ENCODE measurements around the gene LMLN. TPM values are rescaled to one million over a fixed set of nuclear protein-coding genes. Genes with fewer than 3 reads are reported as not detected.
"Not testable (repeated sequence)": the region's sequence is repeated elsewhere in the genome, so short reads cannot be mapped to it uniquely, and the experiment has no call there.

LMLN gene
- total and polyA plus RNA-seq, 2 donors from 2014 or later: 1.6 to 10.5 TPM

DNA sequence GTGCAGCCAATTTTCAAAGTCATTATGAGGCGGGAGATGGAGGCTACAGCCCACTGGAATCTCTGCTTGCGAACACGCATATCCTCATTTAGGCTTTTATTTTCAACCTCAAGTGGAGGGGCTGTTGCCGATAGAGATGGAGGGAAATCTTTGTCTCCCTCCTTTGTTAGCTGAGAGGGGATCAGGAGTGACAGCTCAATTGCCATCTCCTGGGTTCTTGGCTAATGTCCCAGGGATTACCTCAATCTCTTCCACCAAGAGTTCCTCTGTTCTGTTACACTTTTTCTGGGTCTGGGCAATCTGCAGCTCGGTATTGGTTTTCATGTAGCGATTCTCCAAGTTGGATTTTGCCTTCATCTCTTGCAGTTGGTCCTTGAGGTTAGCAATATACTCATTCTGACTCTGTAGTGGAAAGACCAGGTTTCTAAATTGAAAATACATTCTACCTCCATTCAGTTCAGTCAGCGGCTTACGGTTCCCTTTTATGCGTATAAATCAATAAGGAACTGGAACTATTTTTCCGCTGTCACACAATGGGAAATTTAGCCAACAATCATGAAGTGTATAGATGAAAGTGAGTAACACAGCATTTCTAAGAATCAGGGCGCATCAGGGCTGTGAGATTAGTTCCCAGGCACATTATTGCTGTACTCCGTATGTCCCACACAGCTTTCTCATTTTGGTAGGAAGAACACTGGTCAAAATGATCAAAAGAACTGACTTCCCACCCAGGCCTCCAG is 46.2 kb upstream of the LMLN start:
- intact Hi-C loops (cut with DNase I): no loop called here
- H3K9ac ChIP-seq (ENCODE audit: low read length in 3 of 3): no peak overlapping the region
- no peaks in the 10 kb centered on the region for H3K4me1 ChIP-seq (ENCODE audit: control insufficient read depth in 2 of 3, insufficient read depth in 2 of 3, low read depth in 1 of 3, low read length in 3 of 3)
- FAIRE-seq: no peak
- H3K36me3 ChIP-seq (ENCODE audit: control insufficient read depth in 2 of 3, insufficient read depth in 3 of 3, low read length in 3 of 3): no peaks in the 10 kb centered on the region
- DNase-seq: no peak
- H3K4me3 ChIP-seq (ENCODE audit: low read length in 3 of 3): no peak overlapping the region
- TF ChIP-seq, protein P1, sequence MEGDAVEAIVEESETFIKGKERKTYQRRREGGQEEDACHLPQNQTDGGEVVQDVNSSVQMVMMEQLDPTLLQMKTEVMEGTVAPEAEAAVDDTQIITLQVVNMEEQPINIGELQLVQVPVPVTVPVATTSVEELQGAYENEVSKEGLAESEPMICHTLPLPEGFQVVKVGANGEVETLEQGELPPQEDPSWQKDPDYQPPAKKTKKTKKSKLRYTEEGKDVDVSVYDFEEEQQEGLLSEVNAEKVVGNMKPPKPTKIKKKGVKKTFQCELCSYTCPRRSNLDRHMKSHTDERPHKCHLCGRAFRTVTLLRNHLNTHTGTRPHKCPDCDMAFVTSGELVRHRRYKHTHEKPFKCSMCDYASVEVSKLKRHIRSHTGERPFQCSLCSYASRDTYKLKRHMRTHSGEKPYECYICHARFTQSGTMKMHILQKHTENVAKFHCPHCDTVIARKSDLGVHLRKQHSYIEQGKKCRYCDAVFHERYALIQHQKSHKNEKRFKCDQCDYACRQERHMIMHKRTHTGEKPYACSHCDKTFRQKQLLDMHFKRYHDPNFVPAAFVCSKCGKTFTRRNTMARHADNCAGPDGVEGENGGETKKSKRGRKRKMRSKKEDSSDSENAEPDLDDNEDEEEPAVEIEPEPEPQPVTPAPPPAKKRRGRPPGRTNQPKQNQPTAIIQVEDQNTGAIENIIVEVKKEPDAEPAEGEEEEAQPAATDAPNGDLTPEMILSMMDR (IDR thresholded peaks at IDR 0.05; ENCODE audit: borderline replicate concordance, extremely low read depth, insufficient read depth): no peak
- H3K9me3 ChIP-seq (ENCODE audit: control insufficient read depth in 2 of 3, insufficient read depth in 1 of 3, low read length in 3 of 3): no peaks in the 10 kb centered on the region
- no peaks in the 10 kb centered on the region for H3K27me3 ChIP-seq (ENCODE audit: control insufficient read depth, insufficient read depth, low read length)
- H3K27ac ChIP-seq (ENCODE audit: low read depth in 2 of 2, low read length in 2 of 2): no peak overlapping the region

DNA sequence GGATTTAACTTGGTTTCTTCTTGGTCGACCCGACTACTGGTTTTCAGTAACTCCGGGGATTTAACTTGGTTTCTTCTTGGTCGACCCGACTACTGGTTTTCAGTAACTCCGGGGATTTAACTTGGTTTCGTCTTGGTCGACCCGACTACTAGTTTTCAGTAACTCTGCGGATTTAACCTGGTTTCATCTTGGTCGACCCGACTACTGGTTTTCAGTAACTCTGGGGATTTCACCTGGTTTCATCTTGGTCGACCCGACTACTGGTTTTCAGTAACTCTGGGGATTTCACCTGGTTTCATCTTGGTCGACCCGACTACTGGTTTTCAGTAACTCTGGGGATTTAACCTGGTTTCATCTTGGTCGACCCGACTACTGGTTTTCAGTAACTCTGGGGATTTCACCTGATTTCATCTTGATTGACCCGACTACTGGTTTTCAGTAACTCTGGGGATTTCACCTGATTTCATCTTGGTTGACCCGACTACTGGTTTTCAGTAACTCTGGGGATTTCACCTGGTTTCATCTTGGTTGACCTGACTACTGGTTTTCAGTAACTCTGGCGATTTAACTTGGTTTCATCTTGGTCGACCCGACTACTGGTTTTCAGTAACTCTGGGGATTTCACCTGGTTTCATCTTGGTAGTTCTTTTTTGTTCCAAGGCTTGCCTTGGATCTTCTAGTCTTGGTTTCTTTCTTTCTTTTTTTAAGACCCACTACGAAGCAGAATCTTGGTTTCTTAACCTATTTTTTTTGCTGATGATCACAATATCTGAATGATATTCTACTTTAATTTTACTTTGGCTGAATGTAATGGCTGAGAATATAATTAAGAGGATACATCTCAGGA is 38.4 kb upstream of the LMLN start:
- DNase-seq; H3K9me3 ChIP-seq (ENCODE audit: control insufficient read depth in 2 of 3, insufficient read depth in 1 of 3, low read length in 3 of 3); H3K9ac ChIP-seq (ENCODE audit: low read length in 3 of 3); H3K4me3 ChIP-seq (ENCODE audit: low read length in 3 of 3); H3K27me3 ChIP-seq (ENCODE audit: control insufficient read depth, insufficient read depth, low read length); FAIRE-seq; intact Hi-C loops (cut with DNase I); H3K27ac ChIP-seq (ENCODE audit: low read depth in 2 of 2, low read length in 2 of 2); H3K4me1 ChIP-seq (ENCODE audit: control insufficient read depth in 2 of 3, insufficient read depth in 2 of 3, low read depth in 1 of 3, low read length in 3 of 3); H3K36me3 ChIP-seq (ENCODE audit: control insufficient read depth in 2 of 3, insufficient read depth in 3 of 3, low read length in 3 of 3): not testable (repeated sequence)

DNA sequence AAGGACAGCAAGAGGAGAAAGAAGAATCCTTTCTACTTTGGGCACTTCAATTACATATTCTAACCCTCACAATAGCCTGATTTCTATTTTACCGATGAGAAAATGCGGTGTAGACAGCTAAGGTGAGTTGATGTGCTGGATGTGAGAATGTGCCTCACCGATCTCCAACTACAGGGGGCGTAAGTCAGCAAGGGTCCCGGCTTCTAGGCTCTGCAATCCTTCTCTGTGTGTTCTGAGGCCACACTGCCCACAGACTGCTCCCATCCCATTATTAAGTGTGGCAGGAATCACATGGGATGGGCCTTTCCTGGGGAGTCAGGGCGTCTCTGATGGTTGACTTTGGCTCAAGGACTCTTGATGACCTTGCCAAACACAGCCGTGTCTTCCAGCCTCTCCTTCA is 33.6 kb upstream of the LMLN start:
- intact Hi-C loops (cut with DNase I): no loop called here
- FAIRE-seq: no peak
- H3K36me3 ChIP-seq (ENCODE audit: control insufficient read depth in 2 of 3, insufficient read depth in 3 of 3, low read length in 3 of 3): peaks cover 0 to 6% (median 3%) of the 10 kb centered on the region in 3 donors

DNA sequence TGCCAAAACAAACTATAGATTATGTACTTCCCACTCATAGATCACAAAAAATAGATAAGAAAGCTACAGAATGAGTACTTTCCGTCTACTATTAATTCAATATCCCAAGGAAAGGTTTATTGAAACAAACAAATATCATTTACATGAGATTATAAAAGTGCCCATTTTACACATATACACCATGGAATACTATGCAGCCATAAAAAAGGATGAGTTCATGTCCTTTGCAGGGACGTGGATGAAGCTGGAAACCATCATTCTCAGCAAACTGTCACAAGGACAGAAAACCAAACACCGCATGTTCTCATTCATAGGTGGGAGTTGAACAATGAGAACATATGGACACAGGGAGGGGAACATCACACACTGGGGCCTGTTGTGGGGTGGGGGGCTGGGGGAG is 32.4 kb upstream of the LMLN start:
- FAIRE-seq; DNase-seq; intact Hi-C loops (cut with DNase I); H3K4me1 ChIP-seq (ENCODE audit: control insufficient read depth in 2 of 3, insufficient read depth in 2 of 3, low read depth in 1 of 3, low read length in 3 of 3); H3K9me3 ChIP-seq (ENCODE audit: control insufficient read depth in 2 of 3, insufficient read depth in 1 of 3, low read length in 3 of 3); H3K36me3 ChIP-seq (ENCODE audit: control insufficient read depth in 2 of 3, insufficient read depth in 3 of 3, low read length in 3 of 3); H3K4me3 ChIP-seq (ENCODE audit: low read length in 3 of 3); H3K27ac ChIP-seq (ENCODE audit: low read depth in 2 of 2, low read length in 2 of 2); H3K9ac ChIP-seq (ENCODE audit: low read length in 3 of 3); H3K27me3 ChIP-seq (ENCODE audit: control insufficient read depth, insufficient read depth, low read length): not testable (repeated sequence)

More for the DNA sequence above, 33.6 kb upstream of the LMLN start:
- TF ChIP-seq, protein P1 (IDR thresholded peaks at IDR 0.05; ENCODE audit: borderline replicate concordance, extremely low read depth, insufficient read depth): no peak
- Histone ChIP-seq H3K27ac (ENCODE audit: low read depth in 2 of 2, low read length in 2 of 2) (no peak overlapping the region), H3K4me1 (ENCODE audit: control insufficient read depth in 2 of 3, insufficient read depth in 2 of 3, low read depth in 1 of 3, low read length in 3 of 3) (no peaks in the 10 kb centered on the region), H3K9me3 (ENCODE audit: control insufficient read depth in 2 of 3, insufficient read depth in 1 of 3, low read length in 3 of 3) (no peaks in the 10 kb centered on the region), H3K4me3 (ENCODE audit: low read length in 3 of 3) (no peak overlapping the region), H3K9ac (ENCODE audit: low read length in 3 of 3) (no peak overlapping the region), H3K27me3 (ENCODE audit: control insufficient read depth, insufficient read depth, low read length) (no peaks in the 10 kb centered on the region)
- no peak for DNase-seq
